Caki2 (cell line): ENCODE measurements around the gene CD38. TPM values are rescaled to one million over a fixed set of nuclear protein-coding genes. Genes with fewer than 3 reads are reported as not detected.
"Not testable (repeated sequence)": the region's sequence is repeated elsewhere in the genome, so short reads cannot be mapped to it uniquely, and the experiment has no call there.

ENCODE experiments used
- DNase-seq: peaks from one replicate; pipeline ENCODE4 v3.0.0-alpha.2; 2015; ENCODE audit warnings: low read depth
- in situ Hi-C: cut with HindIII; loops from 2 replicates; pipeline ENCODE4 v1.10.0; 2016; ENCODE audit warnings: low sequenced_read_pairs, low pct_unique_long_range_greater_than_20kb, mixed read lengths
- total RNA-seq: library from RNA; depleted of rRNA; stranded (reverse); fragments of >200 nt; shearing (Covaris generic); gene quantifications from 2 replicates; pipeline ENCODE4 v1.2.3, GENCODE V29; 2014; ENCODE audit warnings: low replicate concordance; rRNA removed

CD38 gene
- not detected in 2 replicates for total RNA-seq

DNA sequence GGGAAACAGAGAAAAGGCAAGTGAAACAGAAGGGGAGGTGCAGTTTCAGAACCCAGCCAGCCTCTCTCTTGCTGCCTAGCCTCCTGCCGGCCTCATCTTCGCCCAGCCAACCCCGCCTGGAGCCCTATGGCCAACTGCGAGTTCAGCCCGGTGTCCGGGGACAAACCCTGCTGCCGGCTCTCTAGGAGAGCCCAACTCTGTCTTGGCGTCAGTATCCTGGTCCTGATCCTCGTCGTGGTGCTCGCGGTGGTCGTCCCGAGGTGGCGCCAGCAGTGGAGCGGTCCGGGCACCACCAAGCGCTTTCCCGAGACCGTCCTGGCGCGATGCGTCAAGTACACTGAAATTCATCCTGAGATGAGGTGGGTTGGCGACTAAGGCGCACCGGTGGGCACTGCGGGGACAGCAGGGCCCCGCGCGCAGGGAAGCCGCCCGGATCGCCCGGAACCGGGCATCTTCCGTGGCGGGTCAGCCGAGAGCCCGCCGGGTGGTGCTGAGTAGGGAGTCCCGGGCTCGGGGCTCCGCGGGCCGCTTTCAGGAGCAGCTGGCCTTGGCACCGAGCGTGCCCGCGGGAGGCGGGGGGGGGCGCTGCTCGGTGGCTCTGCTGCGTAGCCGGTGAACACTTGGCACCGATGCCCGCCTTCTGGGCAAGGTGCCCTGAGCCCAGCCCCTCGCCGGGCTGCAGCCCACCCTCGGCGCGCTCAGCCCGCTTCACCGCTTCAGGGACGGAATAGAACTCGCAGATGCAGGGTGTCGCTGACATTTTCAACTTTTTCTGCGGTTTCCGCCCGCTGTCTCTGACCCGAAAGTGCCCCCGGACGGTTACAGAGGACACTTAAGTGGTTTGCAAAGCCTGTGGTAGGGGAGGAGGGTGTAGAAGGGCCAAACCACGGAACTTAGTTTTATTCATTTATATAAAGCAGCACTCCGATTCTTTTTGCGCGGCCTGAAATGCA, at the start of gene CD38:
Gene CD38, plus strand, starts transcription at position 40 of the 953 bp plus-strand sequence. Its CDS starts 87 bp downstream, at position 127.
- in situ Hi-C loops, result no loop called here

DNA sequence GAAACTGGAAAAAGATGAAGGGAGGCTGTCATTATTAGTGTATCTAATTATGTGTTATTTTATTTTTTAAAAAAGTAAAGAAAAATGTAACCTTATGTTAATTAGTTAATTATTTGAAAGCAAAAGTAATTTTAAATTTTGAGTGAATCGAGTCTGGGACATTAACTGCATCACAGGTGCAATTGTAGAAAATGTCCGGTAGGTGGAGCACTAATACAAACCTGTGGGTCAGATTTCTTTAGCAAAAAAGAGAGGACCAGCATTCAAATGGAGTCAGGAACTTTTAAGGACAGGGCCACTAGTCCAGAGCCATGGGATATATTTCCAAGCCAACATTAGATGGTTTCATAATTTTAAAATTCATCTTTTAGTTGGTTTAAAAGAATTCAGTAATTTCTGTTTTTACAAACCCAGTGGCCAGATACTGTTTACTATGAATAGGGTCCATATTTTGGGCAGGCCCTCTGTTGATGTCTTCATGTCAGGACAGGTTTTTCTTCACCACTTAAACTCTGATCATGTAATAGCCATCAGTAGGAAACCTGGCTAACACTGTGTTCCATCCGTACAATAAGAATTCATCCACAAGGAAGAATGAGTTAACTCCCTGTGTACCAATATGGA, 48.1 kb upstream of the CD38 start:
- DNase-seq, result peak; percentile 22
- in situ Hi-C loops, result no loop called here

More for the DNA sequence above, at the start of gene CD38:
- DNase-seq, result no peak

DNA sequence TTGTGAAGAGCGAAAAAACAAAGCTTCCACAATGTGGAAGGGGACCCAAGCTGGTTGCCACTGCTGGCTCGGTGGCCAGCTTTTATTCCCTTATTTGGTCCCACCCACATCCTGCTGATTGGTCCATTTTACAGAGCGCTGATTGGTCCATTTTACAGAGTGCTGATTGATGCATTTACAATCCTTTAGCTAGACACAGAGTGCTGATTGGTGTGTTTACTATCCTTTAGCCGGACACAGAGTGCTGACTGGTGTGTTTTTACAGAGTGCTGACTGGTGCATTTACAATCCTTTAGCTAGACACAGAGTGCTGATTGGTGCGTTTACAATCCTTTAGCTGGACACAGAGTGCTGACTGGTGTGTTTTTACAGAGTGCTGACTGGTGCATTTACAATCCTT, 45.1 kb upstream of the CD38 start:
- DNase-seq, in situ Hi-C loops: not testable (repeated sequence)

DNA sequence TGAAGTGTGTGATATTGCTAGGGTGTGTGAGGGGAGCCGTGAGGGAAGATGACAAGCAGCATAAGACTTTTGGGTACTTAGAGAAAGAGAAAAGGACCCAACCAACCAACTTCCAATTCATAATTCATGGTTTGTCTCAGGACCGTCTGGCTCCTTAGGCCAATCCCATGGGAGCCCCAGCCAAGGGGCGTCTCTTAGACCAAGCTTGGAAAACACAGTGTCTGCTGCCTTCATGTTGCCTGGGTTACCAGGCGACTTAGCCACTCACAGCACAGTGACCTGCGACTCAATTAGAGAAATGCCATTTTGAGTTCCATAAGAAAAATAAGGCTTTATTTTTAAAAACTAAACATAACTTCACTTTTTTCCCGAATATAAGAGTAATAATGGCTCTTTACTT, 42.6 kb upstream of the CD38 start:
- DNase-seq, result no peak
- in situ Hi-C loops, result no loop called here

DNA sequence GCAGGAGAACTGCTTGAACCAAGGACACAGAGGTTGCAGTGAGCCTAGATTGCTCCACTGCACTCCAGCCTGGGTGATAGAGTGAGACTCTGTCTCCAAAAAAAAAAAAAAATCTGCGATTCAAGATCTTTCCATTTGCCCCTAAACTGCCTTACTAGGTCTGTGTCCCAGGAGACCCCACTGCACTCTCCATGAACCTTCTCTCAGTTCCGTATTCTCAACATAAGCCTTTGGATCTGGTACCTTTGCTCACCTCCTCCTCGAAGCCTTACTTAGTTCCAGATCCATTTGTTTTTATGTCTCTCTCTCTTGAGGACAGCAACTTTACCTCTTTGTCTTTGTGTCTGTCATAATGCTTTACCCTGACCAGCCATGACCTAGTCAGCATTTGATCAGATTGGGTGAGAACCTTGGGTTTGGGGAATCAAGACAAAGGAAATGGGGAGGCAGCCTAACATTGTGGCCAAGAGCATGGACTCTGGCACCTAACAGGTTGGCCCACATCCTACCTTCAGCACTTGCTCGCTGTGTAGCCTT, 41.5 kb upstream of the CD38 start:
- in situ Hi-C loops, result no loop called here
- DNase-seq, result no peak

DNA sequence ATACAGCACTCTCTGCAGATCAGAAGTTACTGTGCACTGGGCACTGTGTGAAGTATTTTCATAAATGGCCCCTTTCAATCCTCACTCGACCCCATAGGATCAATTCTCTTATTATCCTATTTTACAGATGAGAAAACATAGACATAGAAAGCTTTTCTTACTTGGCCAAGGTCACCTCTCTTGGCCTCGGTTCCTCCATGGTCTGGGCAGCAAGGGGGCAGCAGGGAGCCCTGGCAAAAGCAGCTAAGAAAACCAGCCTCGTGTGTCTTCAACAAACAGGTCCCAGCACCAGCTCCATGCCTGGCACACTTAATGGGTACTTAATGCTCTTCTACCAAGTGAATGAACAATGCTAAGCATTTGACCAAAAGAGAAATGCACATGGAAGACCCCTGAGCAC, 40.9 kb upstream of the CD38 start:
- no peak for DNase-seq
- in situ Hi-C loops, result no loop called here

DNA sequence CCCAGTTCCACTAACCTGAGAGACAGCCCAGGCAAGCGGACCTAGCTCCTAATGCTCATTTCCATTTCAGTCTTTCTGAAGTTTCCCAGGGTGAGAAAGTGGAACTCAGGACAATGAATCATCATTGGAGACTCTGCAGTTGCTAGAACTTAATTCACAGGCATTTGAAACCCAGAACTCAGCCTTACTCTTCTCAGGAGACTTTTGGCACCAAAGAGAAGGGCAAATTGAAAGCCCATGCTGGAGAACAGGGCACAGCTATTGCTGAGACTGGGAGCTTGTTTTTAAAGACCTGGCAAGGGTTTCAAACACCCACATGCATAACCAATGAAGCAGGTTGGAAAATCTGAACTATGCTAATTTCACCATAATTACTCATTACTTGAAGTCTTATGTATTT, 39.3 kb upstream of the CD38 start:
- in situ Hi-C loops, result no loop called here
- no peak for DNase-seq

DNA sequence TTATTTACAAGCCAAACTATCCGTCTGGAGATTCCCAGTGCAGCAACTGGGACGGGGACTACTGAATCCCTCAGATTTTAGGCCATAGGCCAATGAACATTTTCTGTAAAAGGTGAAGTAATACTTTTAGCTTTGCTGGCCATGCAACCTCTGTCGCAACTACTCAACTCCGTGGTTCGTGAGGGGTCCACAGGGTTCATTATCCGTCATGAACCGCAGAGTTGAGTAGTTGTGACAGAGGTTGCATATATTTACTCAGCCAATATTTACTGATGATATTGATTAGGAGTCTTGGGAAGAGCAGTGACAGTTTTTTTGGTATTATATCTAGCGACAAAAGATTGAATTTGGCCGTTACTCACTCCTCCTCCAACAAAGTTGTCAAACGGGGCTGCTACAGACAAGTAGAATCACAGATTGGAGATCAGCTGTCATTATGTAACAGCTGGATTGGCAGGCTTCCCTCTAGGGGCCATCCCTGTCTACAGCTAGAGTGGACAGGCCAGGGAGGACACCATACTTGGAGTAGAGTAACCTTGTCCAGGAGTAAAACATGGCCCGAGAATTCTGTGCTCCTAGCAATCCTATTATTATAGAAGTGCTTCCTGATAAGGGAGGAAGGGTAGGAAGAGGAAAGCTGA, 37.2 kb upstream of the CD38 start:
- in situ Hi-C loops, result no loop called here
- DNase-seq, result no peak

DNA sequence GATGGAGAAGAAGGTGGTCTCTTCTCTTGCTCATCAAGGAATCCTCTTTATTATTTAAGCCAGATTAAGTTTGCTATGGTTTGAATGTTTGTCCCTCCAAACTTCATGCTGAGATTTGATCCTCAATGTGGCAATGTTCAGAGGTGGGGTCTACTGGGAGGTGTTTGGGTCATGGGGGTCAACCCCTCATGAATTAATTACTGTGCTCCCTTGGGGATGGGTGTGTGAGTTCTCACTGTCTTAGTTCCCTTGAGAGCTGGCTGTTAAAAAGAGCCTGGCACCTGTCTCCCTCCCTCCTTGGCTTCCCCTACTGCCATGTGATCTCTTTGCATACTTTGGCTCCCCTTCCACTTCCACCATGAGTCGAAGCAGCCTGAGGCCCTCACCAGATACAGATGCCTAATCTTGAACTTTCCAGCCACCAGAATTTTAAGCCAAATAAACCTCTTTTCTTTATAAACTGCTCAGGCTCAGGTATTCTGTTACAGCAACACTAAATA, 36.0 kb upstream of the CD38 start:
- DNase-seq, result no peak
- in situ Hi-C loops, result no loop called here

DNA sequence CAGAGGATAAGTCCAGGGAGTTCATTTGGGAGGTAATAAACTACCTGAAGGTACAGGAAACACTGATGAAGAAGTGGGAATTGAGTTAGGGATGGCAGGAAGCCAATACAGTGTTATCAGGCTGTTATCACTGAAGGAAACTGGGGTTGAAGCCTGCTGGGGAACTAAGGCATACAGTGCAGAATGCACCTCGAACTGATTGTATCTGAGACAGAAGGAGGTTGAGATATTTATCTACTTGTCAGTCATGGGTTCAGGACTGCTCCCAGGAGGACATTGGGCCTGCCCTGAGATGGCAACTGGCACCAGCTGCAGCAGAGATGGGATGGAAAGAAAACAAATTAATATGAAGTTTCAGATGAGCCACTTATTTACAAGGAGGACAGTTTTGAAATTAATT, 35.5 kb upstream of the CD38 start:
- in situ Hi-C loops, result no loop called here
- no peak for DNase-seq

DNA sequence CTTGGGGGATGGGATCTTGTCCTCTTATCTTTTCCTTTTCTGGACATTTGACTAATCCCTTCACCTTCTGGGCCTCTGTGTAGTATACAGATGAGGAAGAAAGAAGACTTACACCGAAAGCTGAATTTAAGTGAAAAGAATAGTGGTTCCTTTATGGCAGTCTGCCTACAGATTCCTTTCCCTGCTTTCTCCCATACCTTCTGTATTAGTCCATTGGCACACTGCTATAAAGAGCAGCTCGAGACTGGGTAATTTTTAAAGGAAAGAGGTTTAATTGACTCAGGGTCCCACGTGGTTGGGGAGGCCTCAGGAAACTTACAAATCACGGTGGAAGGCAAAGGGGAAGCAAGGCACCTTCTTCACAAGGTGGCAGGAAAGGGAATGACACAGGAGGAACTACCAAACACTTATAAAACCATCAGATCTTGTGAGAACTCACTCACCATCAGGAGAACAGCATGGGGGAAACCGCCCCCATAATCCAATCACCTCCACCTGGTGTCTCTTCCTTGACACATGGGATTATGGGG, 34.0 kb upstream of the CD38 start:
- no peak for DNase-seq
- in situ Hi-C loops, result no loop called here

DNA sequence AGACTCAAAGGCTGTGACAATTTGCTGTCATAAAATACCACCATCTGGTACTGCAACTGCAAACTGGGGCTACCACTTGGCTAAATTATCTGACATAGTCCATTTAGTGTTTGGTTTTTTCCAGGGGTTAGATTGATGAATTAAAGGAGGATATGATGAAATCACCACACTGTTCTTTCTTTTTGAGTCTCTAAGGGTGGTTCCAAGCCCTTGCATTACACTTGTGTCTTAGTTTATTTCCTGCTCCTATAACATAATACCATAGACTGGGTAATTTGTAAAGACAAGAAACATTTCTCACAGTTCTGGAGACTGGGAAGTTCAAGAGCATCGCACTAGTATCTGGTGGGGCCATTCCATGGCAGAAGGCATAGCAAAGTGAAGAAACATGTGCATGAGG, 32.0 kb upstream of the CD38 start:
- DNase-seq, result no peak
- in situ Hi-C loops, result no loop called here

DNA sequence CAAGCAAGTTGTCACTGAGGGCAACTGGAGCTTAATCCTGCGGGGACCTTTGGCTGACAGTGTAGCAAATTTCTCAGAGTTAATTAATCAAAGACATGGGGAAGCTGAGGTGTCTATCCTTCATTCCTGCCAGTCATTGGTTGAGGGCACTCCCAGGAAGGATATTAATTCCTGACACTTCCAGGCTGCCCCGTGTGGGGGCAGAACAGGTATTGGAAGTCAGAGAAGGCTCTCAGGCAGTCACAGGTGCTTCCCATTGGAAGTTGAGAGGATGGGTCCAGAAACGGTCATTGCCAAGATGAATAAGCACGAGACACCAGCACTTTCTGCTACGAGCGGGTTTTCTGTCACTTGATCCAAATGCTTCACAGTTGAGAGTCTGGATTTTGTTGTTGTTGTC, 29.1 kb upstream of the CD38 start:
- in situ Hi-C loops, result no loop called here
- DNase-seq, result no peak

DNA sequence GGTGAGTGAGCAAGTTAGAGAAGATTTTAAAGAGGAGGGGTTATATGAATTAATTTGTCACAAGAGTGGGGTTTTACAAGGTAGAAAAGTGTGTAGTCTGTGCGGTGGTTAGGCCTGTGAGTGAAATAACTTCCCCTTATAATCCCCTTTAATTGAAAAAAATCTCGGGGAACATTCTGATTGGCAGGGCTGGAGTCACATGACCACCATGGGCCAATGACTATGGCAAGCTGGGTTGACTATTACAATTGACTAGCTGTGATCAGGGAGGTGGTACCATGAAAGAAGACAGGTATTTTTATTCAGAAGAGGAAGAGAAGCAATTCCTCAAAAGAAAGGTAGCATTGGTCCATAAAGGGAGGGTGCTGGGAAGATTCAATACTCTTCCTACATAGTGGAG, 27.0 kb upstream of the CD38 start:
- in situ Hi-C loops, result no loop called here
- no peak for DNase-seq

DNA sequence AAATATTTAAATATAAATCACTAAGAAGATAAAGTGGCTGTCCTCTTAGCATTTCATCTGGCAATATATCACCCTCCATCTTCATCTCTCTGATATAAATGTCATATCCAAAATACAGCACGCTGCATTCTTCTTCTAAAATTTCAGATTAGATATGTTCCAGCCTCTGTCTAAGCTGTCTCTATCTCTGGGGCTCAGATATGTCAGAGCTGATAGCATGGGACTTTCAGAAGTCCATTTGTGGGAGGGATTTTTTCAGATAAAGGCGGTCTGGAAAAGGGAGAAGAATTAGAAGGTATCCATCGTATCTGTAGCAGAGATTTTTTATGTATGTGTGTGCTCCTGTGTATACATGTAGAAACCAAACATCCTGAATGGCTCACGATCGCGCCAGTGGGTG, 25.0 kb upstream of the CD38 start:
- DNase-seq, result no peak
- in situ Hi-C loops, result no loop called here

DNA sequence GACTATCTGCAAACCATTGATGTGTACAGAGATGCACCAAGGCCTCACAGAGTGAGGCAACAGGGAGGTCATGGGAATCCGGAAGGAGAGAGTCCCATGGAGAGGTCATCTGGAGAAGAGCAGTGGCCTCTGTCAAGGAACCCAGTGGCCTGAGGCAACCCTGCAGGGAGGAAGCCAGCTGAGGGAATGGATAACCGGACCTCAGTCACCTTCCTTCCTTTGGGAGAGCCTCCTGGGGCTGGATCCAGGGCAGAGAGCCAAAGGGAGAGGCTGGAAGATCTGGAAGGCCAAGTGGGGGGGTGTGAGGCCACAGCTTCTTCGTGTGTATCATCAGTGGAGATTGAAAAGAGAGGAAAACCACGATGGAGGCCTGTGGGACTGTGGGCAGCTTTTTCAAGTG, 24.3 kb upstream of the CD38 start:
- in situ Hi-C loops, result no loop called here
- DNase-seq, result no peak

DNA sequence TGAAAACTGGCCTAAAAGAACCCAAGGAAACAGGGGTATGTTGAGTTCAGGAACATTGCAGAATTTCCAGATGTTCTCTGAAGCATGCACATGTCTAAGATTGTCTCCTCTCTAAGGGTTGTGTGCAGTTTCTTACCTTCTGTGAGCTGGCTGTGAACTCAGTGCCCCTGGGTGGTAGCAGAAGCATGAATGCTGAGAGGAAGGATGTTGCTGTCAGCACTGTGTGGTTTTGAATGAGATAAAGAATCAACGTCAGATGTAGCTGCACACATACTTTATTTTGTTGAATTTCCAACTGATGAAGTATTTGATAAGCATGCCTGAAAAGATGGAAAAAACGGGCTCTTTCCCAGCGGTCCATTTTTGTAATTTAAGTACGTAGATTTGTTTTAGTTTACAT, 23.8 kb upstream of the CD38 start:
- no peak for DNase-seq
- in situ Hi-C loops, result no loop called here

DNA sequence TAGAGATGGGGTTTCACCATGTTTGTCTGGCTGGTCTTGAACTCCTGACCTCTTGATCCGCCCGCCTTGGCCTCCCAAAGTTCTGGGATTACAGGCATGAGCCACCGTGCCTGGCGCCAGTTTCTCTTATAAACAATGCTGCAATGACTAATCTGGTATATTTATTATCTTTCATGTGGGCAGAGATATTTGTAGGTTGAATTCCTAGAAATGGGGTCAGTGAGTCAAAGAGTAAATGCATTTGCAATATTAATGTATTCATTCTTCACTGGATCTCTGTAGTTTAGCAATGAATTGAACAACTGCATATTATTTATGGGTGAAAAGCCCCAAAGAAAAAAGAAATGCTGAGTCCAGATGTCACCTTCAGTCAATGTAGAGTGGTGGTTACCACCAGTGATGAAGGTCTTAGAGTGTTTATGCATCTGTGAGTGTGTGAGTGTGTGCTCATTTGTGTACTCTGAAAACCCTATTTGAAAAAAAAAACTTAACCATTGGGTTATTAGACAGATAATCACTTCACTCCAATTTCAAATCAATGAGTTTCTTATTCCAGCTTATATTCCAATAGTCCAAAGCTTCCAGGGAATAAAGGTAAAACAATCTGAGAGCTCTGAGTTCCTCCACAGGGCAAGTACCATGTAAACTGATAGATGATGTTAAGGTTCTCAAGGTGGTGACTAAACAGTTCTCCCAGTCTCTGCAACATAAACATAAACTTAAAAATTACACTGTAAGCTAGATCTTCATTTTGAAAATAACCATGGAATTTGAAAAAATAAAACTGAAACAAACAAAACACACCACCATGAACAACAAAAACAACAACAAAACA, 22.6 kb upstream of the CD38 start:
- in situ Hi-C loops, result no loop called here
- peak; percentile 10 for DNase-seq
